HG03354 (cell line): Measurements from ENCODE around the gene PXMP4.

Experiments used
- ATAC-seq: cut with Tn5 transposase; IDR thresholded peaks from one replicate; pipeline ENCODE4 v1.9.1; 2021; ENCODE audit warnings: mild to moderate bottlenecking; ENCODE audit not compliant: unreplicated experiment, poor library complexity, severe bottlenecking

Gene PXMP4

DNA sequence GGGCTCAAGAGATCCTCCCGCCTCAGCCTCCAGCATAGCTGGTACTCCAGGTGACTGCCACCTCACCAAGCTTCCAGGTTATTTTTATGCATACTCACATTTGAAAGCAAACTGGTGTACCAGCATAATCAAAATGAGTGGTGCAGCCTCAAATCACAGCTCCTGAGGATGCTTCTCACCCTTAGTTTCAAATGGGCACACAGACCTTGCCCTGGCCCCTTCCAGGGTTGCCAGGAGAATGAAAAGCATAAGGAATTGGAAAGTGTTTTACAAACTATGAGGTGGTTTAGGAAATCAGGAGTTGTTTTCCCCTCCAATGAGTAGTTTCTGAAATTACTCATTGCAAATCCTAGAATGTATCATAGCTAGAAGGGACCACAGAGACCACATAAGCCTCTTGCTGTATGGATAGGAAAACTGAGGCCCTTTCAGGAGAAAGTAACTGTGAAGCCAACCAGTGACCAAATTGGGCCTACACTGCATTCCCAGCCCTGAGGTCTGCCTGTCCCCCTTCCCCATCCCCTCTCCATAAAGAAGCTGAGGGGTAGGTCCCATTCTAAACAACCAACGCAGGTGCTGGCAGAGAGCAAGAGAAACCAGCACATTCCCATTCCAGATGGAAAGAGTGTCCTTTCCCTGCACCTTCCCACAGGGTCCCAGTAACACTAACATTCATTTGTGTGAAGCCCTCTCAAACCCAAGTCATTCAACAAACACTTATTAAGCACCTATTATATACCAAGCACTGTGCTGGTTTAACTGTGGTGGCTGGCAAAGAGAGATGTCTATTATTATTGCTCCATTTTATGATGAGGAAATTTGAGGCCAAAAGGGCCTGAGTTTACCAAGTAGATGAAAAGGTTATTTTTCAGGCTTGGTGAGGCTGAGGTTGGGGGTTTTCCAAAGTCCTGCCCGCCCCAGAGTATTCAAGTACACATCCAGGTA is 31.8 kb downstream of the PXMP4 start:
- no peak for ATAC-seq

DNA sequence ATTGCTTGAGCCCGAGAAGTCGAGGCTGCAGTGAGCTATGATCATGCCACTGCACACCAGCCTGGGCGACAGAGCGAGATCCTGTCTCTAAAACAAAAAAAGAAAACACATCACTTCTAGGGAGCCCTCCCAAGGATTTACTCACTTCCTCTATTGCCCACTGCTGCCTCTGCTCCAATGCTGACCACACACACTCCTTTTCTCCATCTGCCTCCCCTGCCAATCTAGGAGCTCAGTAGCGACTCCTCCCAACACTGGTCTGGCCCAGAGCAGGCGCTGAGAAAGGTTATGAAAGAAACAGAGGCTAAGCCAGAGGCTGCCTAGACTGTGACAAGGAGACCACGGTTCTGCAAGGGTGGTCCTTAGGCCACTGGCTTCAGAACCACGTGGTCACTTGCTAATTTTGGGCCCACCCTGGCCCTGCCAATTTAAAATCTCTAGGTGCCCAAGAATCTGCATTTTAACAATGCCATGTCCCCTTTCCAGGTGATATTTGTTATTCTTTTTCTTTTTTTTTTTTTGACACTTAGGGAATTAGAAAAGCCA is 32.7 kb downstream of the PXMP4 start:
- ATAC-seq = no peak

DNA sequence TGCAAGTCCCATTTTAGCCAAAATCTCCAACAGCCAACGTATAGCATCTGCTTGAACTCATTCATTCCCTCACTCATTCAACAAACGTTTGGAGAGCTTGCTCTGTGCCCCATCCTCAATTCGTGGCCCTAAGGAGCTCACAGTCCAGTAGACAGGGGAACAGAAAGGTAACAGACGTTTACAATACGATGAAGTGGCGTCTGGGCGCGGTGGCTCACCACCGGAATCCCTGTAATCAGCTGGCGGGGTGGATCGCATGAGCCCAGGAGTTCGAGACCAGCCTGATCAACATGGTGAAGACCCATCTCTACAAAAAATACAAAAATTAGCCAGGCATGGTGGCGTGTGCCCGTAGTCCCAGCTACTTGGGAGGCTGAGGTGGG is 33.1 kb downstream of the PXMP4 start:
- no peak for ATAC-seq

GRCh38 chr20:33686100-33686983 is 33.8 kb downstream of the PXMP4 start, which contains the start of gene E2F1:
Gene E2F1 (minus strand): TSS chr20:33686385. CDS start chr20:33686264, 121 bp downstream.
- ATAC-seq = peak; percentile 84

DNA sequence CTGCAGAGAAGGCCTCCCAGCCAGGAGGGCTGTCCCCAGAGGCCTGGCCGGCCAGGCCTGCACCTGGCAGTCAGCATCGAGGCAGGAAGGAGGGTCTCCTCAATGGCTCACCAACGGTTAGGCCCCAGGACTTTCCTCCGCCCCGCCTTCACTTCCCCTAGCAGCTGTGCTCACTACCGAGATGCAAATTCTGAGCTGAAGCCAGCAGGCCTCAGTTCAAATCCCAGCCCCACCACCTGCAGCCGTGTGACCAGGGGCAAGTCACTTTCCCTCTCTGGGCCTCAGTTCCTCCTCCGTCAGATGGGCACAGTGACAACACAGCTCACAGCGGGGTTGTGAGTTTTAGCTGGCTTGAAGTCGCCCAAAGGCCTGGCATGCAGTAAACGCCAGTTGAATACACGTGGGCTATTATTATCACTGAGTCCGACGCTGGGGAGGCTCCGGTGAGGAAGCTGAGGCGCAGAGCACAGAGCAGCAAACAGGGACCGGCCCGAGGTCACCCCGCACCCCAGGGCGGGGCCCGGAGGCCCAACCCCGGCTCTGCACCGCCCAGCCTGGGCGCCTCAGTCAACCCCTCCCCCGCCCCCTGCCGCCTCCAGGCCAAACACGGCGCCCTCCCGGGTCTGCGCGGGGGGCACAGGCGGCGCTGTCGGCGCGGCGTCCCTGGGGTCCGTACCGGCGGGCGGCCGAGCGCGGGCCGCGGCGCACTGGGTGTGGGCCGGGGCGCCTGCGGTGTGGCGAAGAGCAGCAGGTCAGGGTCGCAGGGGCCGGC is 34.6 kb downstream of the PXMP4 start:
- ATAC-seq = peak; percentile 45

DNA sequence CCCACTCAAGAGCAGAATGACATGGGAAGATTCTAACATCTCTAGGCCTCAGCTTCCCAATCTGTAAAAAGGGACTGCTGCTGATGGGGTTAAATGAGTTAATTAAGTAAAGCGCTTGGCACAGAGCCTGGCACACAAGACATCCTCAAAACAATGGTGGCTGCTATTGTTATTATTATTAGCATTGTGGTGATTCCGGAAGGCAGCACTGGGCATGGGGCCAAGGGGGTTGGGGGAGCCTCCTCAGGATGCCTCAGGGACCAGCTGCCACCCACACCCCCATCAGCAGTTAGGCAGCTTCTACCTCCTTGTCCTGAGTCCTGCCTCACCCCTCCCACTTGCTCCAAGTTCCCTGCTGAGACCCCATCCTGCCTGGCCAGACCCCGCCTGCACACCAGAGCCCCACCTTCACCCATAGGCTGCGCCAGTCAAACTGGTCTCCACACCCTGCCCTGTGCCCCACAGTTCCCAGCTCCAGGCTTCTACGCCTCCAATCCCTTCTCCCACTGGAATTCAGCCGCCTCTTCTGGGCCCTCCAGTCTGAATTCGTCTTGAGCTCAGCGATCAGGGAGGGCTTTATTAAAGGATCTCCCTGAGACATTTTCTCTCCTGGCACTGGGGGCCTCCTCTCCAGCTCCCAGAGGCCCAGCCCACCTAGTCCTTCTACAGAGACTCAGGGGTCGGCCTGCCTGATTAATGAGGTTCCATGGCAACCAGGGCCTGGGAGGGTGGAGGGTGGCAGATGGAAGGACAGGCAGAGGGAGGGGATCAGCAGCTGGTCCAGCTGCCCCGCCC is 35.4 kb downstream of the PXMP4 start:
- no peak for ATAC-seq

DNA sequence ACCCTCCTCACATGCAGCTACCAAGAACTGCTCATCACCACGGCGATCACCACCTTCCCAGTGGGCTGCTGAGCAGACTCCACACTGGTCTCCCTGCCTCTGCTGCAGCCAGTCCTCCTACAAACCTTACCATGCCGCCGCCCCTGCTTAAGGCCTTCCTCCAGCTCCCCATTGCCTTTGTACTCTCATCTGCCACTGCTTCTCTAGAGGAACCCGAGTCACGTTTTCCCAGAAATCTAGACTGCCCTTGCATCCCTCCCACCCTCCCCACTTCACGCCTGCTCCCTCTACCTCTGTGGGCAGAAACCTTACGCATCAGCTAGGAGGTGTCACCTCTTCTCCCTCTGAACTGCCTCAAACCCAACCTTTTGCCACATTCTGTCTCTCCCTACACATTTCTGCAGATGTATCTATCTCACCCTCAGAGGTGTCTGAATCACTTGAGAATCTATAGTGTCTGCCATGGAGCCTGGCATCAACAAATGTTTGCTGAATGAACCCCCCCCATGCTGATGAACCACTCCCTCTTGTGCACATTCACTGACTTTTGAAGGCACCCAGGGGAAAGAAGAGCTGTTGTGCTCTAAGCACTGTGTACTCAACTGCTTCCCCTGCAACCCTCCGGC is 38.3 kb downstream of the PXMP4 start:
- ATAC-seq = no peak

GRCh38 chr20:33681288-33681687 is 38.8 kb downstream of the PXMP4 start:
- ATAC-seq = no peak

- no peak for ATAC-seq
Observed at GRCh38 chr20:33680686-33681085, 39.4 kb downstream of the PXMP4 start.

DNA sequence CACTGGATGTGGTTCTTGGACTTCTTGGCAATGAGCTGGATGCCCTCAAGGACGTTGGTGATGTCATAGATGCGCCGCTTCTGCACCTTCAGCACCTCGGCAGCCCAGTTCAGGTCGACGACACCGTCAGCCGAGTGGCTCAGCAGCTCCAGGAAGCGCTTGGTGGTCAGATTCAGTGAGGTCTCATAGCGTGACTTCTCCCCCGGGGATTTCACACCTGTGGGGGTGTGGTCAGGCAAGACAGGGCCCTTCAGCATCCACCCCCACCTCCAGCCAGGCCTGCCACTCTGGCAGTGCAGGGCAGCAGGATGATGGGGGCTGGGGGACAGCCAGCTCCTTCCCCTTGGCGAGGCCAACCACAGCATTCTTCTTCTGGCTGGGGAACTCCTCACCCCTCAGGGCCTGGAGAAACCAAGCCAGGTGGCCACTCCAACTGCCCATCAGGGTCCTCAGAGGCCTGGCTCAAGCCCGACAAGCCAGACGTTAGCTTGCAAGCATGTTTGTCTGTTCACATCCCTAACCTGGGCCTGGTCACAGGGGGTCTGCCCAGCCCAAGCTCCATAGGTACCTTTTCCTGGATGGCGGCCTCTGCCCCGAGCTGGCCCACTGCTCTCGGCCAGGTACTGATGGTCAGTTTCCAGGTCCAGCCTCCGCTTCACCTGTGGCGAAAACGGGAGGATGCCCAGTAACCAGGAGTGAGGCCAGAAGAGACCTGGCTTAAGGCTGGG is 40.2 kb downstream of the PXMP4 start:
- peak; percentile 75 for ATAC-seq

- no peak for ATAC-seq
Observed at GRCh38 chr20:33677991-33678702, 42.0 kb downstream of the PXMP4 start.

DNA sequence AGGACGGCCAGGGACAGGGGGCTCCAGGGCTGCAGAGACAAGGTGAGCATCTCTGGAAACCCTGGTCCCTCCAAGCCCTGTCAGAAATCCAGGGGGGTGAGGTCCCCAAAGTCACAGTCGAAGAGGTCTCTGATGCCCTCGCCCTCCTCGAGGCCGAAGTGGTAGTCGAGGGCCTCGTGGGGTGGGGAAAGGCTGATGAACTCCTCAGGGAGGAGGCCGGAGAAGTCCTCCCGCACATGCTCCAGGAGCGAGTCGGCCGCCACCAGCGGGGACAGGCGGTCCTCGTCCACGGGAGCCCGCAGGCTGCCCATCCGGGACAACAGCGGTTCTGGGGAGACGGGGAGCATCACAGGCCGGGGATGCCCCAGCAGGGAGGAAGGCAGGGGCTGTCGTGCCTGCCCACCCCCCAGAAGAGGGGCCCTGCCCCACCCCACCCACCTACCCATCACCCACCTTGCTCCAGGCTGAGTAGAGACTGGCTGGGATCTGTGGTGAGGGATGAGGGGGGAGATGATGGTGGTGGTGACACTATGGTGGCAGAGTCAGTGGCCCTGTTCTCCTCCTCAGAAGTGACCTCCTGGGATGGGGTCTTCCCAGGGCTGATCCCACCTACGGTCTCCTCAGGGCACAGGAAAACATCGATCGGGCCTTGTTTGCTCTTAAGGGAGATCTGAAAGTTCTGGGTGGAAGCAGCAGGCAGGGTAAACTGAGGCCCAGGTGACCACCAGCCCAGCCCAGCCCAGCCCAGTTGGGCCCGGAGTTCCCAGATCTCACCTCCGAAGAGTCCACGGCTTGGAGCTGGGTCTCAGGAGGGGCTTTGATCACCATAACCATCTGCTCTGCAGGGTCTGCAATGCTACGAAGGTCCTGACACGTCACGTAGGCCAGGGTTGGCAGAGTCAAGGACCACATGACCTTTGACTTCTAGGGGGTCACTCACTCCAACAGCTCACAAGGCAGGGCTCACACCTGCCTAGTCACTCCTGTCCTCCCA is 43.2 kb downstream of the PXMP4 start:
- ATAC-seq = no peak

DNA sequence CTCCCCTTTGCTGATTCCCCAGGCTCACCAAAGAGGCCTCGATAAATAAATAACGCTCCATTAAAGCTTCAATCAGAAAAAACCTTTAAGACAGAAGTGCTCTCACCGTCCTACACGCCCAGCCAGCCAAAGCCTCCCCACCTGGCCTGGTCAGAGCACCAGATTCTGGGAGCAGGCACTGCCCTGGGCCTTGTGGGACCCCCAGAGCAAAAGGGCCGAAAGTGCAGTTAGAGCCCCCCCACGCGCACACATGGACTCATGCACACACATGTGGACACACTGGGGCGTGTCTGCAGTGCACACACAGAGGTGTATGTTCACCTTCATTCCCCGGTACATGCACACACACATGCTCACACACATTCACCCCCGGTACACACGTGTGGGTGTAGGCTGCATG is 44.0 kb downstream of the PXMP4 start:
- no peak for ATAC-seq

DNA sequence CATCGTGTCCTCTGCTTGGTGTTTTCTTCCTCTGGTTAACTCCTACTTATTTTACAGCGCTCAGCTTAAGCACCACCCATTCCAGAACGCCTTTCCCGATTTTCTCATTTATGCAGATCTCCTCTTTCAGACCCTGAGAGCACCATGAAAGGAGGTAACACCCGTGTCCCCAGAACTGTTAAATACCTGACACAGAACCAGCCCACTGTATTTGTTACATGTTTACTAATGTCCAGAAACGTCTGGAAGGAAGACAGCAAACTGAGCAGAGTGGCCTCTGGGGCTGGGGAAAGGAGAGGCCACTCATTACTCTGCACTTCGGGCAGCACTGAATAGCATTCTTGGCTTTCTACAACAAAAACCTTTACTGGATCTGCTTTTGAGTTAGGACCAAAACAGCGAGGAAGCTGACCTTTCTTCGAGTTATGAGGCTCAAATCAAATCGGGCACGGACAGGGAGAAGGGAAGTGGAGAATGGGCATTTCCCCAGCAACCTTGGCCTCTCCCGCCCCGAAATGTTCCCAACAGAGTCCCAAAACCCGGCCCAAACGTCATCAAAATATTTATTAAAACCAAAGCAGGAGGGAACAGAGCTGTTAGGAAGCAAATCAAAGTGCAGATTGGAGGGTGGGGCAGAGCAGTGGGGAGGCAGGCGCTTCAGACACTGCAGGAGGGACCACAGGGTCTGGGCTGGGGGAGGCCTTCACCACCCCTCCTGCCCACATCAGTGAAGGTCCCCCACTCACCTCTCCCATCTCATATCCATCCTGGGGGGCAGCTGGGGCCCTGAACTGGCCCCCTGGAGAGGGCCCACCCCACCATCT is 44.8 kb downstream of the PXMP4 start:
- no peak for ATAC-seq
